ENCODE data around the gene DNAJC8. TPM values are rescaled to one million over a fixed set of nuclear protein-coding genes. Genes with fewer than 3 reads are reported as not detected.
A peak's percentile ranks its signal among the peaks of the same experiment; 100 is the strongest.

DNAJC8 gene
- total and polyA plus RNA-seq, 10 of the 15 experiments (the other 5 are each of a cell fraction or from before 2014, with no cell fraction given) = 91.2 to 296 (median 152) TPM

GRCh38 chr1:28235755-28236655, 3.2 kb upstream of the DNAJC8 start, which contains the start of gene ATP5IF1:
Gene ATP5IF1 (plus strand): TSS chr1:28236124. CDS start chr1:28236184, 60 bp downstream.
- in situ Hi-C loops (cut with MboI) = no loop called here
- H3K27ac ChIP-seq (ENCODE audit: control insufficient read depth, insufficient read depth) = peak within 1 kb of the TSS; percentile 86
- DNase-seq (ENCODE audit: low read depth, low spot score) = peak; percentile 96
- FAIRE-seq = peak; percentile 86
- WGBS (ENCODE audit: insufficient coverage, insufficient replicate concordance, low lambda C conversion rate, missing lambda C conversion rate) = under 1% methylated on average over 60 of the region's 60 CpGs
- peak within 1 kb of the TSS; percentile 58 for H2AFZ ChIP-seq (ENCODE audit: control insufficient read depth, low read depth, low read length)
- ChIA-PET CTCF (interaction anchor here (0.6 to 4.4 kb wide), 8 partner anchors 9 to 406 kb away, joined by 3 to 28 read pairs (median 5); partner anchors contain the start of genes PPP1R8 and SESN2), POLR2A (interaction anchor here (0.6 to 4.2 kb wide), 13 partner anchors 11 to 362 kb away, joined by 3 to 125 read pairs (median 4); partner anchors contain the start of genes EYA3, MED18 and SESN2), SMC1A (ENCODE audit: uncharacterized antibody, unreplicated experiment) (interaction anchor here (0.6 to 6.6 kb wide), 6 partner anchors 11 to 92 kb away, joined by 3 to 84 read pairs (median 3); partner anchors contain the start of gene MED18), RAD21 (ENCODE audit: unreplicated experiment) (interaction anchor here (0.5 to 4.7 kb wide), 7 partner anchors 10 to 346 kb away, joined by 3 to 54 read pairs (median 4); partner anchors contain the start of gene EYA3)
- no peaks in the 10 kb centered on the region for H3K9me3 ChIP-seq (replicated peaks; ENCODE audit: control insufficient read depth, insufficient read depth, low read length)
- H3K4me3 ChIP-seq = peak within 1 kb of the TSS; percentile 71
- H3K4me1 ChIP-seq (ENCODE audit: control insufficient read depth, insufficient read depth, low read length) = peaks cover 10% of the 10 kb centered on the region
- H3K79me2 ChIP-seq (ENCODE audit: control insufficient read depth, insufficient read depth, low read length) = peaks cover 41% of the 10 kb centered on the region
- BruUV-seq (replicated peaks) = TSS peak; percentile 85
- peaks cover 0 to 3% of the 10 kb centered on the region in 2 experiments; a peak in 2 of 4 replicates for H3K36me3 ChIP-seq (ENCODE audit: control insufficient read depth in 2 of 2, insufficient read depth in 2 of 2, low read length in 1 of 2)
- no peaks in the 10 kb centered on the region for H4K20me1 ChIP-seq (ENCODE audit: control insufficient read depth, insufficient read depth)
- ATAC-seq = peak; percentile 94
- intact Hi-C loops (cut with micrococcal nuclease; ENCODE audit: unreplicated experiment) = no loop called here
- H3K4me2 ChIP-seq (ENCODE audit: control insufficient read depth, insufficient read depth) = peak within 1 kb of the TSS; percentile 90
- peak within 1 kb of the TSS; percentile 78 for H3K9ac ChIP-seq (ENCODE audit: control insufficient read depth, insufficient read depth, low read length)
- no peaks in the 10 kb centered on the region for H3K27me3 ChIP-seq (replicated peaks in 1 of 2; ENCODE audit: control insufficient read depth in 2 of 2, insufficient read depth in 2 of 2, low read length in 1 of 2)
- TF ChIP-seq ATF2 (IDR thresholded peaks at IDR 0.05; ENCODE audit: low read length) (no peak), FOXM1 (IDR thresholded peaks at IDR 0.05; ENCODE audit: low read depth, low read length) (no peak), HDAC6 (IDR thresholded peaks at IDR 0.05; ENCODE audit: unreplicated experiment) (no peak), RBBP5 (conservative IDR thresholded peaks at IDR 0.05) (no peak), STAT3 (IDR thresholded peaks at IDR 0.05; ENCODE audit: low read depth, low read length) (no peak), ZBTB11 (CRISPR knock-in tag; IDR thresholded peaks at IDR 0.05) (no peak), NFYA (IDR thresholded peaks at IDR 0.05; ENCODE audit: borderline replicate concordance, low read depth, low read length) (peak; percentile 65), CBX5 (IDR thresholded peaks at IDR 0.05; ENCODE audit: low read depth) (no peak), SRF (IDR thresholded peaks at IDR 0.05; ENCODE audit: low read depth in 2 of 2, low read length in 2 of 2) (0 out of 4 replicates have a peak, but pooled peaks of 1 of the 2 experiments have one; percentile 49), PAX5 (IDR thresholded peaks at IDR 0.05; ENCODE audit: borderline replicate concordance, low read depth, low read length) (peak; percentile 51; the same call in 1 of the 2 replicates), ZNF217 (IDR thresholded peaks at IDR 0.05) (no peak), SREBF2 (IDR thresholded peaks at IDR 0.05; ENCODE audit: low read length) (no peak), TARDBP (IDR thresholded peaks at IDR 0.05; ENCODE audit: borderline replicate concordance) (peak; percentile 20; the same call in 1 of the 2 replicates)
- TF ChIP-seq, protein P1, sequence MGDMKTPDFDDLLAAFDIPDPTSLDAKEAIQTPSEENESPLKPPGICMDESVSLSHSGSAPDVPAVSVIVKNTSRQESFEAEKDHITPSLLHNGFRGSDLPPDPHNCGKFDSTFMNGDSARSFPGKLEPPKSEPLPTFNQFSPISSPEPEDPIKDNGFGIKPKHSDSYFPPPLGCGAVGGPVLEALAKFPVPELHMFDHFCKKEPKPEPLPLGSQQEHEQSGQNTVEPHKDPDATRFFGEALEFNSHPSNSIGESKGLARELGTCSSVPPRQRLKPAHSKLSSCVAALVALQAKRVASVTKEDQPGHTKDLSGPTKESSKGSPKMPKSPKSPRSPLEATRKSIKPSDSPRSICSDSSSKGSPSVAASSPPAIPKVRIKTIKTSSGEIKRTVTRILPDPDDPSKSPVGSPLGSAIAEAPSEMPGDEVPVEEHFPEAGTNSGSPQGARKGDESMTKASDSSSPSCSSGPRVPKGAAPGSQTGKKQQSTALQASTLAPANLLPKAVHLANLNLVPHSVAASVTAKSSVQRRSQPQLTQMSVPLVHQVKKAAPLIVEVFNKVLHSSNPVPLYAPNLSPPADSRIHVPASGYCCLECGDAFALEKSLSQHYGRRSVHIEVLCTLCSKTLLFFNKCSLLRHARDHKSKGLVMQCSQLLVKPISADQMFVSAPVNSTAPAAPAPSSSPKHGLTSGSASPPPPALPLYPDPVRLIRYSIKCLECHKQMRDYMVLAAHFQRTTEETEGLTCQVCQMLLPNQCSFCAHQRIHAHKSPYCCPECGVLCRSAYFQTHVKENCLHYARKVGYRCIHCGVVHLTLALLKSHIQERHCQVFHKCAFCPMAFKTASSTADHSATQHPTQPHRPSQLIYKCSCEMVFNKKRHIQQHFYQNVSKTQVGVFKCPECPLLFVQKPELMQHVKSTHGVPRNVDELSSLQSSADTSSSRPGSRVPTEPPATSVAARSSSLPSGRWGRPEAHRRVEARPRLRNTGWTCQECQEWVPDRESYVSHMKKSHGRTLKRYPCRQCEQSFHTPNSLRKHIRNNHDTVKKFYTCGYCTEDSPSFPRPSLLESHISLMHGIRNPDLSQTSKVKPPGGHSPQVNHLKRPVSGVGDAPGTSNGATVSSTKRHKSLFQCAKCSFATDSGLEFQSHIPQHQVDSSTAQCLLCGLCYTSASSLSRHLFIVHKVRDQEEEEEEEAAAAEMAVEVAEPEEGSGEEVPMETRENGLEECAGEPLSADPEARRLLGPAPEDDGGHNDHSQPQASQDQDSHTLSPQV (IDR thresholded peaks at IDR 0.05) = no peak

All from GM12878 (cell line).